ENCODE data around the gene HEATR5B. TPM values are rescaled to one million over a fixed set of nuclear protein-coding genes. Genes with fewer than 3 reads are reported as not detected.

The HEATR5B gene
- total RNA-seq, 1 experiment from 2014 or later, result 16.1 TPM

- Mint-ChIP-seq H3K27me3 (ENCODE audit: insufficient read depth, unreplicated experiment) (no peaks in the 10 kb centered on the region), H3K27ac (ENCODE audit: unreplicated experiment) (no peak overlapping the region), H3K36me3 (ENCODE audit: insufficient read depth, unreplicated experiment) (peaks cover 15% of the 10 kb centered on the region), H3K4me1 (ENCODE audit: low read depth, unreplicated experiment) (no peaks in the 10 kb centered on the region), H3K9me3 (ENCODE audit: unreplicated experiment) (no peaks in the 10 kb centered on the region), H3K4me3 (ENCODE audit: unreplicated experiment) (no peak overlapping the region)
- DNase-seq, result no peak
- BruUV-seq (replicated peaks), result no TSS peak
- TF ChIP-seq, protein P1, sequence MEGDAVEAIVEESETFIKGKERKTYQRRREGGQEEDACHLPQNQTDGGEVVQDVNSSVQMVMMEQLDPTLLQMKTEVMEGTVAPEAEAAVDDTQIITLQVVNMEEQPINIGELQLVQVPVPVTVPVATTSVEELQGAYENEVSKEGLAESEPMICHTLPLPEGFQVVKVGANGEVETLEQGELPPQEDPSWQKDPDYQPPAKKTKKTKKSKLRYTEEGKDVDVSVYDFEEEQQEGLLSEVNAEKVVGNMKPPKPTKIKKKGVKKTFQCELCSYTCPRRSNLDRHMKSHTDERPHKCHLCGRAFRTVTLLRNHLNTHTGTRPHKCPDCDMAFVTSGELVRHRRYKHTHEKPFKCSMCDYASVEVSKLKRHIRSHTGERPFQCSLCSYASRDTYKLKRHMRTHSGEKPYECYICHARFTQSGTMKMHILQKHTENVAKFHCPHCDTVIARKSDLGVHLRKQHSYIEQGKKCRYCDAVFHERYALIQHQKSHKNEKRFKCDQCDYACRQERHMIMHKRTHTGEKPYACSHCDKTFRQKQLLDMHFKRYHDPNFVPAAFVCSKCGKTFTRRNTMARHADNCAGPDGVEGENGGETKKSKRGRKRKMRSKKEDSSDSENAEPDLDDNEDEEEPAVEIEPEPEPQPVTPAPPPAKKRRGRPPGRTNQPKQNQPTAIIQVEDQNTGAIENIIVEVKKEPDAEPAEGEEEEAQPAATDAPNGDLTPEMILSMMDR (IDR thresholded peaks at IDR 0.05; ENCODE audit: insufficient read depth in 1 of 2, low read depth in 1 of 2, low read length in 1 of 2, severe bottlenecking in 1 of 2, unreplicated experiment in 1 of 2), result no peak
- POLR2A ChIA-PET, result no interaction called here
- Histone ChIP-seq H3K9me3 (no peaks in the 10 kb centered on the region), H3K4me3 (ENCODE audit: low read depth, low read length) (no peak overlapping the region), H3K27me3 (replicated peaks; ENCODE audit: control insufficient read depth, insufficient read depth, low read length) (no peaks in the 10 kb centered on the region), H3K36me3 (ENCODE audit: control insufficient read depth, insufficient read depth, low read length) (no peaks in the 10 kb centered on the region), H3K4me1 (no peaks in the 10 kb centered on the region; the same call in 1 of the 2 replicates)
- CTCF ChIA-PET, result no interaction called here
- intact Hi-C loops (cut with micrococcal nuclease; ENCODE audit: unreplicated experiment), result no loop called here
Measured at GRCh38 chr2:37098416-37099118, 14.4 kb upstream of the HEATR5B start.

GRCh38 chr2:37096568-37096967 lies 12.4 kb upstream of the HEATR5B start:
- H3K27me3 Mint-ChIP-seq (ENCODE audit: insufficient read depth, unreplicated experiment), result no peaks in the 10 kb centered on the region
- CTCF ChIA-PET, result no interaction called here
- H3K4me1 Mint-ChIP-seq (ENCODE audit: low read depth, unreplicated experiment), result no peaks in the 10 kb centered on the region

GRCh38 chr2:37091873-37092272 lies 7.7 kb upstream of the HEATR5B start:
- DNase-seq, result no peak
- no TSS peak for BruUV-seq (replicated peaks)
- ChIA-PET POLR2A (no interaction called here), CTCF (no interaction called here)
- Histone ChIP-seq H3K36me3 (ENCODE audit: control insufficient read depth, insufficient read depth, low read length) (no peaks in the 10 kb centered on the region; the same call in 1 of the 2 replicates), H3K9me3 (no peaks in the 10 kb centered on the region), H3K4me1 (no peaks in the 10 kb centered on the region), H3K27me3 (replicated peaks; ENCODE audit: control insufficient read depth, insufficient read depth, low read length) (no peaks in the 10 kb centered on the region), H3K4me3 (ENCODE audit: low read depth, low read length) (no peak overlapping the region)
- H3K27me3 Mint-ChIP-seq (ENCODE audit: insufficient read depth, unreplicated experiment), result no peaks in the 10 kb centered on the region
- TF ChIP-seq, protein P1 (IDR thresholded peaks at IDR 0.05; ENCODE audit: insufficient read depth in 1 of 2, low read depth in 1 of 2, low read length in 1 of 2, severe bottlenecking in 1 of 2, unreplicated experiment in 1 of 2), result no peak
- no peak overlapping the region for H3K27ac Mint-ChIP-seq (ENCODE audit: unreplicated experiment)
- no peak overlapping the region for H3K4me3 Mint-ChIP-seq (ENCODE audit: unreplicated experiment)
- peaks cover 16% of the 10 kb centered on the region for H3K36me3 Mint-ChIP-seq (ENCODE audit: insufficient read depth, unreplicated experiment)
- intact Hi-C loops (cut with micrococcal nuclease; ENCODE audit: unreplicated experiment), result no loop called here
- H3K9me3 Mint-ChIP-seq (ENCODE audit: unreplicated experiment), result no peaks in the 10 kb centered on the region
- H3K4me1 Mint-ChIP-seq (ENCODE audit: low read depth, unreplicated experiment), result peaks cover 8% of the 10 kb centered on the region

More at GRCh38 chr2:37096568-37096967, 12.4 kb upstream of the HEATR5B start:
- DNase-seq, result no peak
- POLR2A ChIA-PET, result no interaction called here
- intact Hi-C loops (cut with micrococcal nuclease; ENCODE audit: unreplicated experiment), result no loop called here
- H3K9me3 Mint-ChIP-seq (ENCODE audit: unreplicated experiment), result no peaks in the 10 kb centered on the region
- no peaks in the 10 kb centered on the region for H3K9me3 ChIP-seq
- no peaks in the 10 kb centered on the region for H3K27me3 ChIP-seq (replicated peaks; ENCODE audit: control insufficient read depth, insufficient read depth, low read length)
- peaks cover 15% of the 10 kb centered on the region for H3K36me3 Mint-ChIP-seq (ENCODE audit: insufficient read depth, unreplicated experiment)
- TF ChIP-seq, protein P1 (IDR thresholded peaks at IDR 0.05; ENCODE audit: insufficient read depth in 1 of 2, low read depth in 1 of 2, low read length in 1 of 2, severe bottlenecking in 1 of 2, unreplicated experiment in 1 of 2), result no peak
- no TSS peak for BruUV-seq (replicated peaks)
- no peaks in the 10 kb centered on the region for H3K4me1 ChIP-seq
- no peak overlapping the region for H3K27ac Mint-ChIP-seq (ENCODE audit: unreplicated experiment)
- no peak overlapping the region for H3K4me3 Mint-ChIP-seq (ENCODE audit: unreplicated experiment)
- H3K4me3 ChIP-seq (ENCODE audit: low read depth, low read length), result no peak overlapping the region
- no peaks in the 10 kb centered on the region; the same call in 1 of the 2 replicates for H3K36me3 ChIP-seq (ENCODE audit: control insufficient read depth, insufficient read depth, low read length)

All from Caco-2 (cell line).